Measurements from ENCODE around the gene LGALS12. TPM values are rescaled to one million over a fixed set of nuclear protein-coding genes. Genes with fewer than 3 reads are reported as not detected.

LGALS12 gene
- total and polyA plus RNA-seq, 10 of the 15 experiments (the other 5 are each of a cell fraction or from before 2014, with no cell fraction given), result not detected

- TF ChIP-seq PBX3 (IDR thresholded peaks at IDR 0.05; ENCODE audit: insufficient replicate concordance, low read depth, low read length), result no peak
- no peak for TF ChIP-seq NR2F1 (conservative IDR thresholded peaks at IDR 0.05)
- peak; percentile 49 for TF ChIP-seq RUNX3 (IDR thresholded peaks at IDR 0.05; ENCODE audit: low read length)
- no peak for TF ChIP-seq SIN3A (IDR thresholded peaks at IDR 0.05; ENCODE audit: low read depth, low read length)
- TF ChIP-seq SREBF1 (IDR thresholded peaks at IDR 0.05; ENCODE audit: low read length), result no peak
- no peak for TF ChIP-seq TARDBP (IDR thresholded peaks at IDR 0.05; ENCODE audit: borderline replicate concordance)
- TF ChIP-seq RELB (IDR thresholded peaks at IDR 0.05; ENCODE audit: low read depth), result no peak
- TF ChIP-seq KLF5 (IDR thresholded peaks at IDR 0.05; ENCODE audit: partially characterized antibody), result no peak
- no peak for TF ChIP-seq SP1 (IDR thresholded peaks at IDR 0.05; ENCODE audit: low read depth, low read length)
- TF ChIP-seq HDAC6 (IDR thresholded peaks at IDR 0.05; ENCODE audit: unreplicated experiment), result no peak
- TF ChIP-seq IKZF1 (conservative IDR thresholded peaks at IDR 0.05), result 0 out of 2 replicates have a peak, but pooled peaks have one; percentile 6
- TF ChIP-seq SMAD1 (IDR thresholded peaks at IDR 0.05; ENCODE audit: low read depth, partially characterized antibody), result no peak
- TF ChIP-seq KAT2A (conservative IDR thresholded peaks at IDR 0.05; ENCODE audit: control insufficient read depth, low read depth, low read length), result no peak
- TF ChIP-seq REST (IDR thresholded peaks at IDR 0.05; ENCODE audit: low read depth, low read length), result no peak
- TF ChIP-seq PAX5 (IDR thresholded peaks at IDR 0.05; ENCODE audit: borderline replicate concordance, low read depth, low read length), result no peak
- no peak for TF ChIP-seq YBX1 (IDR thresholded peaks at IDR 0.05)
- TF ChIP-seq MLLT1 (IDR thresholded peaks at IDR 0.05), result no peak
- no peak for TF ChIP-seq SPI1 (IDR thresholded peaks at IDR 0.05; ENCODE audit: borderline replicate concordance, insufficient read depth, low read depth, low read length)
- no peak for TF ChIP-seq CEBPB (IDR thresholded peaks at IDR 0.05; ENCODE audit: borderline replicate concordance in 1 of 2, low read depth in 2 of 2, low read length in 2 of 2)
- TF ChIP-seq RBBP5 (conservative IDR thresholded peaks at IDR 0.05), result no peak
Observed at GRCh38 chr11:63536669-63537292, 30.9 kb downstream of the LGALS12 start, which contains the start of gene PLAAT4 (continued).

Measured in GM12878 (cell line).